Activated CD8-positive, alpha-beta memory T cell treated with anti-CD3 and anti-CD28 coated beads for 4 hours (primary cell): ENCODE data around the gene ZNF680.
"Not testable (repeated sequence)": the region's sequence is repeated elsewhere in the genome, so short reads cannot be mapped to it uniquely, and the experiment has no call there.

Experiments used
- DNase-seq, 2 donors: peaks; one replicate each; pipeline ENCODE4 v3.0.0-alpha.2; 2020; ENCODE audit warnings: low read depth in 2 of 2

The ZNF680 gene

DNA sequence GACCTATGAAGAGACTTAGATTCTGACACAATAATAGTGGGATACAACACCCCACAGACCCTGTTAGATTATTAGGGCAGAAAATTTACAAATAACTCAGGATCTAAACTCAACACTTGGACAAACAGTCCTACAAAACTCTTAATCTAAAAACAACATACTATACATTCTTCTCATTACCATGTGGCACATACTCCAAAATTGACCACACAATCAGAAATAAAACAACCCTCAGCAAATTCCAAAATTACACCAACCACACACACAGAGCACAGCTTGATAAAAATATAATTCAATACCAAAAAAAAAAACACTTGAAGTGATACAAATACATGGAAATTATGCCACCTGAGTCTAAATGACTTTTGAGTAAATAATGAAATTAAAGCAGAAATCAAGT lies 7.8 kb downstream of the ZNF680 start:
- DNase-seq = no peak

- not testable (repeated sequence) for DNase-seq
These were observed 8.7 kb downstream of the ZNF680 start for GRCh38 chr7:64554188-64554587.

GRCh38 chr7:64551375-64552142 lies 11.3 kb downstream of the ZNF680 start:
- DNase-seq = no peak

DNA sequence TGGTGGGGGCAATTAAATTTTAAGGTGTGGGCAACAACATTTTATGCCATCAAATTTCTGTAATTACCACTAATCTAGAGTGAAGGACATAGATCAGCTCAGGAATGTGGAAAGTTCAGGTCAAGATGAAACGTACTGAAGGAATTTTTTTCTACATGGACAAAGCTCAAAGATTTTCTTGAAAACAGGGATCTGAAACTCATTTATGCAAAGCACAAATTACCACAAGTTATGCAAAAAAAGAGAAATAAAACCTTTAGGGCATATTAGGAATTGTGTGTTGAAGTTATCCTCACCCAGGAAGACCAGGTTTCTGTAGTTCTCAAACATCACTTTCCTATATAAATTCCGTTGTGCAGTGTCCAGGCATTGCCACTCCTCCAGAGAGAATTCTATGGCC lies 18.9 kb downstream of the ZNF680 start:
- DNase-seq = no peak

- DNase-seq = no peak
These were observed 21.2 kb downstream of the ZNF680 start for GRCh38 chr7:64541438-64542359.

GRCh38 chr7:64533756-64534155 lies 29.1 kb downstream of the ZNF680 start:
- no peak for DNase-seq

- no peak for DNase-seq
These were observed 34.1 kb downstream of the ZNF680 start for GRCh38 chr7:64528770-64529169.

- no peak for DNase-seq
These were observed 41.4 kb downstream of the ZNF680 start for GRCh38 chr7:64521409-64521984.

GRCh38 chr7:64516451-64516850 lies 46.4 kb downstream of the ZNF680 start:
- DNase-seq = no peak

GRCh38 chr7:64515781-64516180 lies 47.1 kb downstream of the ZNF680 start:
- DNase-seq = no peak

GRCh38 chr7:64515330-64515729 lies 47.5 kb downstream of the ZNF680 start:
- no peak for DNase-seq

DNA sequence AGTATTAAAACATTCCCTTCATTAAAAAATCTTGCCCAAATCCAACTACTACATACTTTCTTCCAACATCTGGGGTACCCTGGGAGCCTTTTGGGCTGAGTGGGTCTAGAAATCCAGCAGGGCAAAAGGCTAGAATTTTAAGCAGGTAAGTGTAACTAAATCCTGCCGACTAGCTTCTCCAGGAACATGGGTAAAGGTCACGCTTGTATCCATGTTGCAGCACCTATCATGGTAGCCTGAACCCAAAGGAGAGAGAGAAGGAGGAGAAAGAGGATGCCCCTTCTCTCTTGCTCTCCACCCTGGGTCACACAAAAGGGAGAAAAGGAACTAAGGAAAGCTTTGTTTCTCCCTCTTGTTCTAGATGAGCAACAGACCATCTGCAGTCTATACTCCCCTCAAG lies 53.3 kb downstream of the ZNF680 start:
- no peak for DNase-seq

DNA sequence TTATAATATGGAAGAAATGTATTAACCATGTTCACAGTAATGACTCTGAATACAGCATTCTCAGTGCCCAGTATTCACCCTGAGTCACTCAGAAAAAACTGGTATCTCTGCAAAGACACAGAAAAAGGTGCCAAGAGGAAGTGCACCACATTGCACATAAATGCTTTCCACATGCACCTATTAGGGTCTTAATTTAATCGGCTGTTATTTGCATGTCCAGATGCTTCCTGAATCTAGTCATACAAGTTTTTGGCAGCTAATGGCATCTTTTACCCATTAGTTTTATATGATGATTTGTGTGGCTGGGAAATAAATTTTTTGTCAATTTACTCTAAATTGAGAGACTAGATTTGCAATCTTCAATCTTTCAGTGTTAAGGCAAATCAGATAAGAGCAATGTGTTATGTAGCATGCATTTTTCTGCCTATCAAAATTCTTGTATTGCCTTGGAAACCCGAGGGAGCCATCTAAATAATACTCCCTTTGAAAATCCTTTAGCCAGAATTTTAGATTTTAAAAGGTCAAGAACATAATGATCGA lies 58.2 kb downstream of the ZNF680 start:
- no peak for DNase-seq

DNA sequence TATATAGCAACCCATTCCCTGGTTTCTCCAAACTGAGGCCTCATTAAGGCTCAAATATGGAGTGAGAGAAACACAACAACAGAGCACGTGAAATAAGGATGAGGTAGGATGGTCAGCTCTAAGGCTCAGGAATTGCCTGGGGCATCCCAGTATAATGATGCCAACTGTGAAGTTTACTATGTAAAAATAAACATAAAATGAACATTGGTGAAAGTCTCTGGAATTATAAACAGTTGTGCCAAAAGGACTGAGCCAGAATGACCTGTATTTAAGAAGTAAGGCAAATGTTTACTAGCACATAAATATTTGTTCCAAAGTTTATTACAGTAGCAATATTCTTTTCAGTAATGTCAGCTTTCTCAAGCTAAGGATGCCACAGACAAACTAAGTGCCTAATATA lies 64.6 kb downstream of the ZNF680 start:
- no peak for DNase-seq

GRCh38 chr7:64494912-64495461 lies 67.9 kb downstream of the ZNF680 start:
- DNase-seq = no peak

- DNase-seq = no peak
These were observed 77.2 kb downstream of the ZNF680 start for GRCh38 chr7:64485623-64486022.
